Vagina (tissue), 2 donors: ENCODE measurements around the gene PPFIA1. TPM values are rescaled to one million over a fixed set of nuclear protein-coding genes. Genes with fewer than 3 reads are reported as not detected.

Source experiments
- DNase-seq, 2 donors: peaks; one replicate each; pipeline ENCODE4 v3.0.0-alpha.2; 2017; ENCODE audit errors: extremely low spot score in 2 of 2
- H3K27ac ChIP-seq: fragments of 200-600 bp; sonication (generic); one replicate; pipeline ENCODE4 v1.5.1; 2019
- H3K27me3 ChIP-seq: fragments of 200-600 bp; sonication (generic); one replicate; pipeline ENCODE4 v1.5.1; 2019
- H3K36me3 ChIP-seq, 2 donors: fragments of 200-600 bp; sonication (generic); one replicate each; pipeline ENCODE4 v1.5.1; 2017 to 2019
- H3K4me1 ChIP-seq: fragments of 200-600 bp; sonication (generic); one replicate; pipeline ENCODE4 v1.5.1; 2019
- H3K4me3 ChIP-seq, 2 donors: fragments of 200-600 bp; sonication (generic); 1 replicate in 1 of 2; 2 replicates in 1 of 2; pipeline ENCODE4 v1.5.1; 2016 to 2019
- H3K9me3 ChIP-seq: fragments of 200-600 bp; sonication (generic); one replicate; pipeline ENCODE4 v1.5.1; 2019
- POLR2A ChIP-seq, 2 donors: fragments of 450-650 bp; IDR thresholded peaks; one replicate each; pipeline ENCODE4 v1.6.1; 2017; ENCODE audit warnings: antibody characterized with exemption in 2 of 2, mild to moderate bottlenecking in 2 of 2, moderate library complexity in 2 of 2
- POLR2AphosphoS5 ChIP-seq, 2 donors: sonication (generic); formaldehyde crosslinking; IDR thresholded peaks; one replicate each; pipeline ENCODE4 v1.9.0; 2017; ENCODE audit warnings: antibody characterized with exemption in 2 of 2, mild to moderate bottlenecking in 2 of 2, low read depth in 1 of 2; ENCODE audit not compliant: insufficient read depth in 1 of 2
- intact Hi-C: fragments of 100-400 bp; cut with DNase I; formaldehyde crosslinking; loops from one replicate; pipeline ENCODE4 v1.15.1; 2023
- total RNA-seq: library from RNA; depleted of rRNA; stranded (reverse); fragments of >200 nt; gene quantifications from one replicate; pipeline ENCODE4 v1.2.3, GENCODE V29; 2016
- TF ChIP-seq, protein P1 (sequence below), 3 experiments: fragments of 450-650 bp in 2 of 3; fragments of 200-600 bp in 1 of 3; sonication (generic) in 1 of 3; IDR thresholded peaks; one replicate each; pipeline ENCODE4 v1.5.1; 2017 to 2019; ENCODE audit warnings: antibody characterized with exemption in 3 of 3, mild to moderate bottlenecking in 2 of 3, moderate library complexity in 2 of 3

Gene PPFIA1
- total RNA-seq, 1 donor from 2014 or later: 54.3 TPM

DNA sequence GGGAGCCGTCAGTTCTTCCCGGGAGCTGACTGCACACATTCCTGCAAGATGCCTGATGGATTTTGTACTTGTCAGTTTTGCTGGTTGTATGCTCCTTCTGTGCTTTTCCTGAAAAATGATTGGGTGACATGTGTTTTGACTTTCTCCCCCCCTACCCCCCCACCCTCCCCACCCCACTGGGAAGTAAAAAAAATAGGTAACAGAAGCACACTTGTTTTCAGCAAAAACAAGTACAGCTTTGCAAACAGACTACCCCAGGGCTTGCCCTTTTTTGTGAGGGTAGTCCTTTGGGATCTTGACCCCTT, 1.1 kb downstream of the PPFIA1 start:
- H3K27ac ChIP-seq: peak overlapping the region; percentile 72
- H3K4me1 ChIP-seq: peaks cover 33% of the 10 kb centered on the region
- no peak for DNase-seq
- H3K36me3 ChIP-seq: peaks cover 0 to 6% of the 10 kb centered on the region in 2 donors
- H3K9me3 ChIP-seq: no peaks in the 10 kb centered on the region
- H3K27me3 ChIP-seq: no peaks in the 10 kb centered on the region
- H3K4me3 ChIP-seq: peak overlapping the region; percentile 77 to 97
- intact Hi-C loops: loop anchor here (10.0 kb wide), 1 partner anchor 143 kb away; no protein-coding TSS in a partner anchor
- TF ChIP-seq POLR2AphosphoS5 (IDR thresholded peaks at IDR 0.05; ENCODE audit: insufficient read depth in 1 of 2, low read depth in 1 of 2) (no peak), POLR2A (IDR thresholded peaks at IDR 0.05) (no peak)
- TF ChIP-seq, protein P1, sequence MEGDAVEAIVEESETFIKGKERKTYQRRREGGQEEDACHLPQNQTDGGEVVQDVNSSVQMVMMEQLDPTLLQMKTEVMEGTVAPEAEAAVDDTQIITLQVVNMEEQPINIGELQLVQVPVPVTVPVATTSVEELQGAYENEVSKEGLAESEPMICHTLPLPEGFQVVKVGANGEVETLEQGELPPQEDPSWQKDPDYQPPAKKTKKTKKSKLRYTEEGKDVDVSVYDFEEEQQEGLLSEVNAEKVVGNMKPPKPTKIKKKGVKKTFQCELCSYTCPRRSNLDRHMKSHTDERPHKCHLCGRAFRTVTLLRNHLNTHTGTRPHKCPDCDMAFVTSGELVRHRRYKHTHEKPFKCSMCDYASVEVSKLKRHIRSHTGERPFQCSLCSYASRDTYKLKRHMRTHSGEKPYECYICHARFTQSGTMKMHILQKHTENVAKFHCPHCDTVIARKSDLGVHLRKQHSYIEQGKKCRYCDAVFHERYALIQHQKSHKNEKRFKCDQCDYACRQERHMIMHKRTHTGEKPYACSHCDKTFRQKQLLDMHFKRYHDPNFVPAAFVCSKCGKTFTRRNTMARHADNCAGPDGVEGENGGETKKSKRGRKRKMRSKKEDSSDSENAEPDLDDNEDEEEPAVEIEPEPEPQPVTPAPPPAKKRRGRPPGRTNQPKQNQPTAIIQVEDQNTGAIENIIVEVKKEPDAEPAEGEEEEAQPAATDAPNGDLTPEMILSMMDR (IDR thresholded peaks at IDR 0.05): no peak

DNA sequence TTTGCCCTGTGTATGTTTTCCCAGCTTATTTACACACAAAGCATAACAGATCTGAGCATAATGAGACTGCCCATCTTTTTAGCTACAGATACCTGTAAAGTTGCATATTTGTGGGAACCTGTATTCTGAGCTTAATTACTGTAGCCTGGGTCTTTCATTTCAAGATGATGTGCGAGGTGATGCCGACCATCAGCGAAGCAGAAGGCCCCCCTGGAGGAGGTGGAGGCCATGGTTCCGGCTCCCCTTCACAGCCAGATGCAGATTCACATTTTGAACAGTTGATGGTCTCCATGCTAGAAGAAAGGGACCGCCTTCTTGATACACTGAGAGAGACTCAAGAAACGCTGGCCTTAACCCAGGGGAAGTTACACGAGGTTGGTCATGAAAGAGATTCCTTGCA, 1.5 kb downstream of the PPFIA1 start:
- Histone ChIP-seq H3K9me3 (no peaks in the 10 kb centered on the region), H3K27me3 (no peaks in the 10 kb centered on the region), H3K4me1 (peaks cover 33% of the 10 kb centered on the region), H3K4me3 (no peak overlapping the region), H3K36me3 (peaks cover 0 to 6% of the 10 kb centered on the region in 2 donors), H3K27ac (no peak overlapping the region)
- intact Hi-C loops: loop anchor here (10.0 kb wide), 1 partner anchor 143 kb away; no protein-coding TSS in a partner anchor
- DNase-seq: no peak
- TF ChIP-seq POLR2A (IDR thresholded peaks at IDR 0.05) (no peak), POLR2AphosphoS5 (IDR thresholded peaks at IDR 0.05; ENCODE audit: insufficient read depth in 1 of 2, low read depth in 1 of 2) (no peak)
- TF ChIP-seq, protein P1 (IDR thresholded peaks at IDR 0.05): no peak

DNA sequence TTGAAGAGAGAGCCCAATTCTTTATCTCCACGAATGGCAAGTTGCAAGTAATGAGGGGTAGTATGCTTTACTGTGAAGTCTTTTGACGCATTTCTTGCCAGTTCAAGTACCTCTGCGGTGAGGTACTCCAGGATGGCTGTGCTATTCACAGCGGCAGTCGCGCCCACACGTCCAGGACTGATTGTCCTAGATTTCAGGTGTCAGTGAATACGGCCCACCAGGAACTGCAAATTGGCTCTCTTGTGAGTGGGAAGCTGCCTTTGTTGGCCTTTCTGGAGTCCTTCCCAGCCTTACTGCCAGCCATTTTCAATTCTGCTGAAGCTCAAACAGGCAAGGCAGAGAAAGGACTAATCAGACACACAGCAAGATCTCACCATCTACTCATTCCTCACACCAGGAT, 8.5 kb downstream of the PPFIA1 start:
- DNase-seq: no peak
- TF ChIP-seq POLR2AphosphoS5 (IDR thresholded peaks at IDR 0.05; ENCODE audit: insufficient read depth in 1 of 2, low read depth in 1 of 2) (no peak), POLR2A (IDR thresholded peaks at IDR 0.05) (no peak)
- TF ChIP-seq, protein P1 (IDR thresholded peaks at IDR 0.05): no peak
- no peaks in the 10 kb centered on the region for H3K9me3 ChIP-seq
- intact Hi-C loops: loop anchor here (10.0 kb wide), 1 partner anchor 136 kb away; no protein-coding TSS in a partner anchor
- no peak overlapping the region for H3K27ac ChIP-seq
- H3K4me1 ChIP-seq: no peaks in the 10 kb centered on the region
- peaks cover 0 to 26% of the 10 kb centered on the region in 2 donors for H3K36me3 ChIP-seq
- no peaks in the 10 kb centered on the region for H3K27me3 ChIP-seq
- H3K4me3 ChIP-seq: no peak overlapping the region

DNA sequence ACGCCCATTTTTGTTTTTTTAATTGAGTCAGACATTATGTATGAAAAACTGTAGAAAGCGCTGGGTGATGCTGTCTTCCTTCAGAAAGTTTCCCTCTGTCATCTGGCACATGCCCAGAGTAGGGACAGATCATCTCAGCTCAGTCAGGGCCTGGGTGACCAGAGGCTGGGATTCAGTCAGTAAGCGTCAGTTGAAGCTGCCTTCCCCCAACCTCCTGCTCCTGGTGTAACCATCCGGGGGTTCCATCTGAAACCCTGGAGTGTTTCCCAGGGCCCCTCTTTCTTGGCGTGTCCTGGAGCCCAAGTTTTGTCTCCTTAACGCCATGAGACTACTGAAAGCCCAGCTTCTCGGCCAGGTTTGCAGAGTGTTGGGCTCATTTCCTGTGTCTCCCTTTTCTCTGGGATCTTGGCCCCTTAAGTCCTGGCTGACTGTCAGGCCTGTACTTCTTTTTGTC, 10.7 kb downstream of the PPFIA1 start:
- H3K4me1 ChIP-seq: no peaks in the 10 kb centered on the region
- intact Hi-C loops: no loop called here
- H3K36me3 ChIP-seq: peaks cover 0 to 33% of the 10 kb centered on the region in 2 donors
- TF ChIP-seq, protein P1 (IDR thresholded peaks at IDR 0.05): no peak
- TF ChIP-seq POLR2AphosphoS5 (IDR thresholded peaks at IDR 0.05; ENCODE audit: insufficient read depth in 1 of 2, low read depth in 1 of 2) (no peak), POLR2A (IDR thresholded peaks at IDR 0.05) (no peak)
- H3K27me3 ChIP-seq: no peaks in the 10 kb centered on the region
- H3K4me3 ChIP-seq: no peak overlapping the region
- DNase-seq: no peak
- H3K9me3 ChIP-seq: no peaks in the 10 kb centered on the region
- no peak overlapping the region for H3K27ac ChIP-seq

DNA sequence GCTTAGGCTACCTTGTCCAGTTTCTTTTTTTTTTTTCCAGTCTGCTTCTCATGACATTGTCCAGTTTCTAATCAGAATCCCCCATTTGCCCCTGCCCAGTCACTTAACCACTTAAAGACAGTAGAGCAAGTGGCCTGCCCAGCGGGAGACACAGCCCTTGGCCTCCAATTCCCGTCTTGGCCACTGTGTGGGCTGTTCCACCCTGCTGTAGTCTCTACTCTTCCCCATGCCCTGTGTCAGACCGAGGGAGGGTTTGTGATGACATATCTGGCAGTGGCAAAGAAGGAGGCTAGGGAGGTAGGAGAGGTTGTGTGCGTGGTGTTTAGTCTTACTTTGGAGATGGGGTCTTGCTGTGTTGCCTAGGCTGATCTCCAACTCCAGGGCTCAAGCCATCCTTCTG, 11.5 kb downstream of the PPFIA1 start:
- intact Hi-C loops: no loop called here
- no peak overlapping the region for H3K4me3 ChIP-seq
- H3K9me3 ChIP-seq: no peaks in the 10 kb centered on the region
- peaks cover 0 to 33% of the 10 kb centered on the region in 2 donors for H3K36me3 ChIP-seq
- H3K27ac ChIP-seq: no peak overlapping the region
- no peak for DNase-seq
- no peaks in the 10 kb centered on the region for H3K27me3 ChIP-seq
- TF ChIP-seq POLR2A (IDR thresholded peaks at IDR 0.05) (no peak), POLR2AphosphoS5 (IDR thresholded peaks at IDR 0.05; ENCODE audit: insufficient read depth in 1 of 2, low read depth in 1 of 2) (no peak)
- TF ChIP-seq, protein P1 (IDR thresholded peaks at IDR 0.05): no peak
- no peaks in the 10 kb centered on the region for H3K4me1 ChIP-seq
